ENCODE measurements around the gene SLC35A1.

The SLC35A1 gene

GRCh38 chr6:87540539-87540938 is 67.8 kb downstream of the SLC35A1 start:
- POLR2A ChIA-PET = interaction anchor here (0.7 kb wide), 1 partner anchor 94 kb away, joined by 3 read pairs; no protein-coding TSS in a partner anchor
- CTCF ChIA-PET = interaction anchor here (0.7 kb wide), 1 partner anchor 224 kb away, joined by 3 read pairs; no protein-coding TSS in a partner anchor
- TF ChIP-seq ZNF645 (tag by site-specific recombination; IDR thresholded peaks at IDR 0.05) = no peak
- TF ChIP-seq ZNF146 (tag by site-specific recombination; IDR thresholded peaks at IDR 0.05) = no peak
- no peak for TF ChIP-seq ZNF350 (tag by site-specific recombination; IDR thresholded peaks at IDR 0.05)
- no peak for TF ChIP-seq ZNF580 (tag by site-specific recombination; IDR thresholded peaks at IDR 0.05)
- no peak for TF ChIP-seq ZNF354C (tag by site-specific recombination; IDR thresholded peaks at IDR 0.05; ENCODE audit: borderline replicate concordance, low read depth)
- TF ChIP-seq KLF17 (tag by site-specific recombination; IDR thresholded peaks at IDR 0.05) = no peak
- TF ChIP-seq ZFP41 (tag by site-specific recombination; IDR thresholded peaks at IDR 0.05; ENCODE audit: borderline replicate concordance) = no peak
- no peak for TF ChIP-seq REST (tag by site-specific recombination; IDR thresholded peaks at IDR 0.05)
- TF ChIP-seq ZBTB10 (tag by site-specific recombination; IDR thresholded peaks at IDR 0.05) = no peak
- TF ChIP-seq ZNF341 (tag by site-specific recombination; IDR thresholded peaks at IDR 0.05; ENCODE audit: low read depth) = no peak

GRCh38 chr6:87541041-87541440 is 68.3 kb downstream of the SLC35A1 start:
- POLR2A ChIA-PET = no interaction called here
- Histone ChIP-seq H3K36me3 (ENCODE audit: control insufficient read depth in 2 of 2, insufficient read depth in 1 of 2, low read length in 2 of 2) (peaks cover 22 to 66% of the 10 kb centered on the region in 2 experiments), H3K4me3 (ENCODE audit: low read depth, low read length) (no peak overlapping the region), H3K27ac (ENCODE audit: extremely low read depth, low read depth, low read length) (no peak overlapping the region), H3K9me3 (ENCODE audit: control insufficient read depth, insufficient read depth, low read depth, low read length) (no peaks in the 10 kb centered on the region), H3K4me1 (ENCODE audit: control insufficient read depth, insufficient read depth, low read length) (no peaks in the 10 kb centered on the region)
- TF ChIP-seq ZNF311 (tag by site-specific recombination; IDR thresholded peaks at IDR 0.05; ENCODE audit: borderline replicate concordance) (no peak), ZNF16 (tag by site-specific recombination; IDR thresholded peaks at IDR 0.05; ENCODE audit: low read depth) (no peak), RBAK (tag by site-specific recombination; IDR thresholded peaks at IDR 0.05) (no peak), ZNF585B (tag by site-specific recombination; IDR thresholded peaks at IDR 0.05) (no peak), TRIM28 (IDR thresholded peaks at IDR 0.05; ENCODE audit: borderline replicate concordance, low read length) (no peak), ZNF266 (tag by site-specific recombination; IDR thresholded peaks at IDR 0.05; ENCODE audit: low read depth) (no peak), ZNF580 (tag by site-specific recombination; IDR thresholded peaks at IDR 0.05) (no peak), ZNF24 (tag by site-specific recombination; IDR thresholded peaks at IDR 0.05) (no peak), MYNN (tag by site-specific recombination; IDR thresholded peaks at IDR 0.05; ENCODE audit: borderline replicate concordance) (no peak), ZNF776 (tag by site-specific recombination; IDR thresholded peaks at IDR 0.05; ENCODE audit: borderline replicate concordance) (no peak), ZNF501 (tag by site-specific recombination; IDR thresholded peaks at IDR 0.05) (no peak)
- CTCF ChIA-PET = interaction anchor here (1.2 kb wide), 1 partner anchor 10 kb away, joined by 4 read pairs; no protein-coding TSS in a partner anchor

More at GRCh38 chr6:87540539-87540938, 67.8 kb downstream of the SLC35A1 start:
- peaks cover 22 to 62% of the 10 kb centered on the region in 2 experiments for H3K36me3 ChIP-seq (ENCODE audit: control insufficient read depth in 2 of 2, insufficient read depth in 1 of 2, low read length in 2 of 2)
- no peaks in the 10 kb centered on the region for H3K9me3 ChIP-seq (ENCODE audit: control insufficient read depth, insufficient read depth, low read depth, low read length)
- H3K4me3 ChIP-seq (ENCODE audit: low read depth, low read length) = no peak overlapping the region
- no peak overlapping the region for H3K27ac ChIP-seq (ENCODE audit: extremely low read depth, low read depth, low read length)
- no peaks in the 10 kb centered on the region for H3K4me1 ChIP-seq (ENCODE audit: control insufficient read depth, insufficient read depth, low read length)
